HG03175 (cell line): ENCODE results near the gene ALPG.
A peak's percentile ranks its signal among the peaks of the same experiment; 100 is the strongest.
"Not testable (repeated sequence)": the region's sequence is repeated elsewhere in the genome, so short reads cannot be mapped to it uniquely, and the experiment has no call there.

Experiments used
- ATAC-seq: cut with Tn5 transposase; IDR thresholded peaks from one replicate; pipeline ENCODE4 v1.9.1; 2021; ENCODE audit warnings: mild to moderate bottlenecking, moderate library complexity; ENCODE audit not compliant: unreplicated experiment

The ALPG gene

DNA sequence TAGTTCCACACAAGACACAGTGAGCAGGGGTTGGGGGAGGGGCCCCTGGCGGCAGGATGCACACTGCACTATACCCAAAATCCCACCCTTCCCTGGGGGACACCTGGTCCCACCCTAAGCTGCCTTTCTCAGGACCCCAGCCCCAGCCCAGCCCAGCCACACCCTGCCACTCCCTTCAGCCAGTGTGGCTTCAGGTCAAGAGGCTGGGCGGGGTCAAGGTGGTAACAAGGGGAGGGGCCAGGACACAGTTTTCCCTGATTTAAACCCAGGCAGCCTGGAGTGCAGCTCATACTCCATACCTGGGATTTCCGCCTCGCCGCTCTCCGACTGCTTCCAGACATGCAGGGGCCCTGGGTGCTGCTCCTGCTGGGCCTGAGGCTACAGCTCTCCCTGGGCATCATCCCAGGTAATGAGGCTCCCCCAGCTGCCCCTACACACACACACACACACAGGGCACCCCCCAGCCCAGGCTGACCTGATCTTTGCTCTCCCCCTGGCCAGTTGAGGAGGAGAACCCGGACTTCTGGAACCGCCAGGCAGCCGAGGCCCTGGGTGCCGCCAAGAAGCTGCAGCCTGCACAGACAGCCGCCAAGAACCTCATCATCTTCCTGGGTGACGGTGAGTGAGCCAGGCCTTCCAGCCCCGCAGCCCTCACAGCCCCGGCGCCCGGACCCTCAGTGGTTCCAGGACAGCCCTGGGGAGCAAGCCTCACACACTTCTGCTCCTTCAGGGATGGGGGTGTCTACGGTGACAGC, at the start of gene ALPG:
TSS of gene ALPG (plus strand) at position 289 of the 755 bp plus-strand sequence. CDS start at position 340, 51 bp downstream.
- no peak for ATAC-seq

DNA sequence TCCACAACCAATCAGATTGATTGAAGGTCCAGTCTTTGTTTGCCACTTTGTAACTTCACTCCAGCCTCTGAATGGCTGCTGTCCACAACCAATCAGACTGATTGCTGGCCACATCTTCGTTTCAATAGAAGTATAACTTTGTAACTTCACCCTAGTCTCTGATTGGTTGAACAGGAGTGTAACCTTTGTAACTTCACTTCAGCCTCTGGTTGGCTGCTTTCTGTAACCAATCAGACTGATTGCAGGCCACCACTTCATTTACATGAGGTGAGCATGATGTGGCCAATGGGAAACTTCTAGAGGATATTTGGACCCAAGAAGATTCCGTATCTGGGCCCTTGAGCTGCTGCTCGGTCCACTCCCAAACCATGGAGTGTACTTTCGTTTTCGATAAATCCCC, 45.0 kb upstream of the ALPG start:
- ATAC-seq, result no peak

DNA sequence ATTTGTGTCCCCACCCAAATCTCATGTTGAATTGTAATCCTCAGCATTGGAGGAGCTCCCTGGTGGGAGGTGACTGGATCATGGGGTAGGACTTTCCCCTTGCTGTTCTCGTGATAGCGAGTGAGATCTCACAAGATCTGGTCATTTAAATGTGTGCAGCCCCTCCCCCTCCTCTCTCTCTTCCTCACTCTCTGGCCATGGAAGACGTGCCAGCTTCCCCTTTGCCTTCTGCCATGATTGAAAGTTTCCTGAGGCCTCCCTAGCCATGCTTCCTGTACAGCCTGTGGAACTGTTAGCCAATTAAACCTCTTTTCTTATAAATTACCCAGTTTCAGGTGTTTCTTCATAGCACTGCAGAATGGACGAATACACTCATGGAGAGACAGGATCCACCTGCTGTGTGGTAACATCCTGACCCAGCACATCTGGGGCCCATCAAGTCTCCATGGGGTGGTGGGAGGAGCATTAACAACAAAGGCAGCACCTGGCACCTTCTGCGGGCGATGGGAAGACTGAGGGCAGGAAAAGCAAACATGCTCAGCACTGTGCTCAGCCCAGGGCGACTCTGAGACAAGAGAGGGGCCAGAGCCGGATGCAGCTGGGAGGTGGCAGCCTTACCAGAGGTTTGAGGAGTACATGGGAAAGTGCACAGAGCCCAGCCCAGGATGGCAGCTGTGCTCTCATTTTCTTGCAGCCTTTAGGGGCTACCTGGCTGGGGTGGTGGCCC, 44.3 kb upstream of the ALPG start:
- no peak for ATAC-seq

DNA sequence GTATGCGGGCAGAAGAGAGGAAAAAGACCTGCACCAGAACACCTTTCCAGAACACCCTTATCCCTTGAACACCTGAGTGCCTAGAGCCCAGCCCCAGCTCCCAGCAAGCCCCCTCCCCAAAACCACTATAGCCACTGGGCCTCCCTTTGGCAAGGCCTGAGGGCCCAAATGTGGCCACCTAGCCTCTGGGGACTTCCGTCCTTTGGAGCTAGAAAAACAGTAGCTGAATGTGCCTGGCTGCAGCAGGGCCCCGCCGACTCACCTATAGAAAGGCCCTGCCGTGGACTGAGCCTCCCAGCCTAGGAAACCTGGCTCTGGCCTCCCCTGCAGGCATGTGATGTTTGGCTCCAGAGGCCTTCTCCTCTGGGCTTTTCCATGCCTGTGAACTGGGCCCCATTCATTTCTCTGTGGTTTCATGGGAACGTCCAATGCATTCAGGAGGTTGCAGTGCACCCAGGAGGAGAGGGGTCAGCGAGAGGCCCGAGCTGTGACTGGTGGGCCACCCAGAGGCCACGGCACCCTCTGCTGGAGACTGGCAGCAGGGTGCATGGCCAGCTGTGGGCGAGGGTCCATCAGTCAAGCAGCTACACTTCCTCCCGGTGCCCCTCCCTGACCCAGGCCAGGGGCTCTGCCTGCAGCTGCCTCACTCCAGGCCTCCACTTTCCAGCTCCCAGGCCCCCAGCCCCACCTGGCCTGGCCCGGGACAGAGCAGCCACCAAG, 43.4 kb upstream of the ALPG start:
- not testable (repeated sequence) for ATAC-seq

DNA sequence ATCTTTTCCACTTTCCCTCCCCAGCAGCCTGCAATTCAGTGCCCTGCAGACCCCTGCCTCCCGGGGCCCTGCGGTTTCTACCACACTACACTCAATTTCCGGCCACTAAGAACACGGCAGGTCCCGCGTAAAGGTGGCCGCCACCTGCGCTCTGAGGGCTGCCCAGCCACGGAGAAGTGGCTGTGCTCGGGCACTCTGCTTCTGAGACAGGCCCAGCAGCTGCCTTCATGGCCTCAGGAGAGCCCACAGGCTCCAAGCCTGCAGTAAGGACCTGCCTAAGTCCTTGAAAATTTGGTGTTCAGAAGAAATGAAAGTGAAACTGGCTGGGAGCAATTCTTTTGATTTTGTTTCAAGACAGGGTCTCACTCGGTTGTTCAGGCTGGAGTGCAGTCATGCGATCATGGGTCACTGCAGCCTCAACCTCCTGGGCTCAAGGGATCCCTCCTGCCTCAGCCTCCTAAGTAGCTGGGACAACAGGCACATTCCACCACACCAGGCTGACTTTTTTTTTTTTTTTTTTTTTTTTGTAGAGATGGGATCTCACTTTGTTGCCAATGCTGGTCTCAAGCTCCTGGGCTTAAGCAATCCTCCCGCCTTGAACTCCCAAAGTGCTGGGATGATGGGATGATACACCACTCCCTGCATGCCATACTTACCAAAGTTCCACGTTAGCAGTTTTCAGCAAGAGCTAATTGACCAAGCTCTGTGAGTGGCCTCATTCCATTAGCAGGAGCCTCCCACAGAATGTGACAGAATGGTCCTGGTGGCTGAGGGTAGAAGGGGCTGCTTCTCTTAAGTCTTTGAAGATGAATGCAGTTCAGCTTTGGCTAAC, 42.6 kb upstream of the ALPG start:
- no peak for ATAC-seq

DNA sequence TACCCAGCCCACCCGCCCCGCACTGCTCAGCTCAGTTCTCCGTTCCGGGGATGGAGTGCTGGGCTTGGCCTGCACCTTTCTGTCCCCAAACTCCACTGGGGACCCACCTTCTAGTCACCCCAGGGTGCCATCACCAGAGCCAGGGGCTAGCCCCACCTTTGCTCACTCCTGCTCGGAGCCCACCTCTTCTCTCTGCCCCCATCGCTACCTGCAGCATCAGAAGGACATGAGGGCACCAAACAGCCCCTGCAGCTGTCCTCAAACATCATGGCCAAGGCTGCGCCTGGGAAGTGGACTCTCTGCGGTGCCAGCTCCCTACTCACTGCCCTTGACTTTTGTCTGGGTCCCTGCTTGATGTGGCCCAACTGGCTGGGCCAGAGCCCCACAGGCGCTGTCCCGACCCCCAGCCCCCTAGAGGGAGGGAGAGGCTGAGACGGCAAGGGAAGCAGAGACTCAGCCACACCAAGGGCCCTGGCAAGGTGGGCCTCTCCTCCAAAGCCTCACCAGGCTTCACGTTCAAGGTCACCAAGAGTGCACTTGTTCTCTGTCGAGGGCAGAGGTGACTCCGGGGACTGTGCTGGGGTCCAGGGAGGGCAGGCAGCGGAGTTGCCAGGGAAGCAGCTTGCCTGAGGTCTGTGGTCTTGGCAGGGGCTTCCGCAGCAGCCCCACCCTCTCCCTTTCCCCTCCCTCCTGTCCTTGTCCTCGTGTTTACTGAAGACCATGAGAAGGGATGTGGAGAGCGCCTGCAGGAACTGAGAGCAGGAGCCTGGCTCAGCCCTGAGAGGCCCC, 41.6 kb upstream of the ALPG start:
- ATAC-seq, result not testable (repeated sequence)

DNA sequence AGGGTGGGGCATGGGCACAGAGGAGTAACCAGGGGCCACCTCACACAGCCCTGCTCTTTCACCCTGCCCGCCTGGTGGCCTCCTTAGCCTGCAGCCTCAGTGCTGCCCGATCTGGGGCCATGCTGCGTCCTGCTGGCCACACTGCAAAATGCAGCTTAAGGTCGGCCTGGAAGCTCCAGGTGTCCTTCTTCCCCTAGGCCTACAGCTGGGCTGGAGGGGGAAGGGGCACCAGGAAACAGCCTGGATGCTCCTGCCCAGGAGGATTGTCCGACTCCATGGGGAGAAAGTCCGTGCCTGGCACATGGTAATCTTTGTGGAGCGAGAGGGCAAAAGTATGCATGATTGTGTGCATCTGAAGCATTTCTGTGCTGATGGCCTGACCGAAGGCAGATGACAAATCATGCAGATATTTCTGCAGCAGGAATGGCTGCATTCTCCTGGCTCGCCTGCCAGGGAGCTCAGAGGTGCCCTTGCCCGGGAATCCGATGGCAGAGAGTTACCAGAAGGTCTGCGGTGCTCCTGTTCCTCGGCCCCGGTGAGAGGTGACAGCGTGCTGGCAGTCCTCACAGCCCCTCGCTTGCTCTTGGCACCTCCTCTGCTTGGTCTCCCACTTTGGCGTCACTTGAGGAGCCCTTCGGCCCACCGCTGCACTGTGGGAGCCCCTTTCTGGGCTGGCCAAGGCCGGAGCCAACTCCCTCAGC, 40.9 kb upstream of the ALPG start:
- peak; percentile 62 for ATAC-seq

DNA sequence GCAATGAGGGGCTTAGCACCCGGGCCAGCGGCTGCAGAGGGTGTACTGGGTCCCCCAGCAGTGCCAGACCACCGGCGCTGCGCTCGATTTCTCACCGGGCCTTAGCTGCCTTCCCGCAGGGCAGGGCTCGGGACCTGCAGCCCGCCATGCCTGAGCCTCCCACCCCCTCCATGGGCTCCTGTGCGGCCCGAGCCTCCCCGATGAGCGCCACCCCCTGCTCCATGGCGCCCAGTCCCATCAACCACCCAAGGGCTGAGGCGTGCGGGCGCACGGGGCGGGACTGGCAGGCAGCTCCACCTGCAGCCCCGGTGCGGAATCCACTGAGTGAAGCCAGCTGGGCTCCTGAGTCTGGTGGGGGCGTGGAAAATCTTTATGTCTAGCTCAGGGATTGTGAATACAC, 40.2 kb upstream of the ALPG start:
- ATAC-seq, result not testable (repeated sequence)

DNA sequence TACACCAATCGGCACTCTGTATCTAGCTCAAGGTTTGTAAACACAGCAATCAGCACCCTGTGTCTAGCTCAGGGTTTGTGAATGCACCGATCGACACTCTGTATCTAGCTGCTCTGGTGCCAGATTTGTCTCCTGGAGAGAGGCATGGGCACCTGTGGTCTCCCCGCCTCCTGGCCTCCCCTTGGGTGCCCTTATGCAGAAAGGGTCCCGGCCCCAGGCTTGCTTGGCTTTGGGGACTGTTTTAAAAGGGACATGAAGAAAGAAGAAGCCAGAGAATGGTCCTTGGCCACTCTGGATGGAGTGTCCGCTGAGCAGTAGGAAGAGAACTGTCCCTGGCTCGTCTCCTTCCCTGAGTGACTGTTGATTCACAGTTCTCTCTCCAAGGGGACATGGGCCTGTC, 39.6 kb upstream of the ALPG start:
- ATAC-seq, result no peak

DNA sequence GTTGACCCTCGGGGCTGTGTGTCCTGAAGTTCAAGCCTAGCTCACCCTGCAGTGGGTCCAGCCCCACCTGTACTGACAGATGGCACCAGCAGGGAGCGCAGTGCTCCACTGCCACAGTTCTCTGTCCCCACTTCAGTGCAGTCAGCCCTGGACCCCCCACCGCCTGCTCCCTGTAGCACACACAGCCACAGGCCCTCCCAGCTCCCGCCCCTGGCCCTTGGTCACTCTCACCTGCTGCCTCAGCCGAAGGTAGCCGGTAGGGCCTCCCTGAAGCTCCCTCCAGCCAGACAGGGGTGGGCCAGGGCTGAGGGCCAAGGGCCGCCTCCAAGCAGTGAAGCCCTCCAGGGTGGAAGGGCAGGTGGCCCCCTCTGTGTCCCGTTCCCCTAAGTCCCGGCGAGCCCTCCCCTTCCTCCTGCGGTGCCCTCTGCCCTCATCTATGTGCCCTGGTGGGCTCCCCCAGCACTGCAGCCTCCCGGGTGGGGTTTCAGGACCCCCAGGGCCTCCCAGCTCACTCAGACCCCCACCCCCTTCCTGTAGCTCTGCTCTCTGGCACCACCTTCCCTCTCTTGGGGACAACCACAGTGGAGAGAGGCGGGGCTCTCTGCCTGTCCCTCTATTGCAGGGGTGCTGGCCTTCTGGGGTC, 38.9 kb upstream of the ALPG start:
- ATAC-seq, result no peak

DNA sequence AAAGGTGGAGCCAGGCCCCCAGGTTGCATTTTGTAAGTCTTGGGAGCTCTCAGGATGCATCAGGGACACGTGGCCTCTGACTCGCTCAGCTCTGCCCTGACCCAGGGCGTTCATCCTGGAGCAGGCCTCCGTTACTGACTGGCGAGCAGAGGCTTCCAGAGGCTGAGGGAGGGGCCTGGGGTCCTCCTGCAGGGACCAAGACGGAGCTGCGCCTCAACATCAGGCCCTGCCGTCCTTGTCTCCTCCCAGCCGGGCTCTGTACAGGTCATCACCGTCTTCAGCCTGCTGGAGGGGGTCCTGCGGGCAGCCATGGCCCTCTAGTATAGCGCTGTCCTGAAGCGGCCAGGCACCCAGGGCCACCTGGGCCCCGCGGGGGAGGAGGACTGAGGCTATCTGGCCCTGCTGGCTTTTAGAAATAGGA, 38.3 kb upstream of the ALPG start:
- ATAC-seq, result no peak

DNA sequence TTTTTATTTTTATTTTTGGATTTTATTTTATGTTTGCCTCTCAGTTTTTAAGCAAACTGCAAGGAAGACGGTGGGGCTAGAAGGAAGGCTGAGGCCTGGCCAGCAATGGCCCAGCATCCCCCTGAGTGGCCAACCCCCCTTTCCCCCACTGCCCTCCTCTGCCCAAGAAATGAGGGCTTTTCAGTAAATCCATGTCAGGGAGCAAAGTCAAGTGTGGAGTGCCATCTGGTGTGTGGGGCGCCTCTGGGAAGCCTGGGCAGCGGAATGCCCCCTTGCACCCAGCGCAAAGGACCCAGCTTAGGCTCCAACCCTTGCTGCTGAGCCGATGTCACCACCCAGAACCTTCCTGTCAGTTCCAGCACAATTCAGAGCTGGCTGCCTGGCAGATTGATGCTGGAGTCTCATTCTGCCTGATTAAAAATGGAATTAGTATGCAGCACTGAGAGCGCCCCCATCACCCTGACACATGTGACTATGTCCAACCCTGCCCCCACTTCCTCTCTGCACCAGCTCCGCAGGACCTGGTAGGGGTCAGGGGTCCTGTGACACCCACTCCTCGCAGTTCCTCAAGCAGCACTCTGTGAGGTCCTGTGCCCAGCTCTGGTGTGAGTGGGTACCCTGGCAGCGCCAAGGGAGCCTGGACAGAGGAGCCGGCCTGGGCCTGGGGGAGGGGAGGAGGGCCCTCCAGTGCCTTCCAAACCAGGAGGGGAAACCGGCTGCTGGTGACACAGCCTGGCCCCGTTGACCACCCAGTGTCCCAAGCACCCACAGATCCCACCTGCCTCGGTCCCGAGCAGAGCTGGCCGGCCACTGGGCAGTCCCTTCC, 37.3 kb upstream of the ALPG start:
- no peak for ATAC-seq

DNA sequence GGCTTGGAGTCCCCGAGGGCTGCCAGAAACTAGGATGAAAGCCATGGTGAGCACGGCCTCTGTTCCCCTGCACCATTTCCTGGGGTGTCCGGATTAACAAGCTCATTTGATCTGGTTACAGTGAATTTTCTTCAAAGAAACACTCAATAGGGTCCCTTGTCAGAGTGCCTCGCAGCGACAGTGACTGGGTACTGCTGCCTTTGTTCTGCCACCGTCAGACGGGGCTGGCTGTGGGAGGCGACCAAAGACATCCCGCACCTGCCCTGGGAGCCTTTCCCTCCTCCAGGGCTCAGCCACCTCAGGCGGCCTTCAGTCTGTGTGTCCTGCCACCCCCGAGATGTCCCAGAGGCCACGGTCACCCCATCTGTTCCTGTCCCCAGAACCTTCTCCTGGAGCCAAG, 36.6 kb upstream of the ALPG start:
- ATAC-seq, result not testable (repeated sequence)

DNA sequence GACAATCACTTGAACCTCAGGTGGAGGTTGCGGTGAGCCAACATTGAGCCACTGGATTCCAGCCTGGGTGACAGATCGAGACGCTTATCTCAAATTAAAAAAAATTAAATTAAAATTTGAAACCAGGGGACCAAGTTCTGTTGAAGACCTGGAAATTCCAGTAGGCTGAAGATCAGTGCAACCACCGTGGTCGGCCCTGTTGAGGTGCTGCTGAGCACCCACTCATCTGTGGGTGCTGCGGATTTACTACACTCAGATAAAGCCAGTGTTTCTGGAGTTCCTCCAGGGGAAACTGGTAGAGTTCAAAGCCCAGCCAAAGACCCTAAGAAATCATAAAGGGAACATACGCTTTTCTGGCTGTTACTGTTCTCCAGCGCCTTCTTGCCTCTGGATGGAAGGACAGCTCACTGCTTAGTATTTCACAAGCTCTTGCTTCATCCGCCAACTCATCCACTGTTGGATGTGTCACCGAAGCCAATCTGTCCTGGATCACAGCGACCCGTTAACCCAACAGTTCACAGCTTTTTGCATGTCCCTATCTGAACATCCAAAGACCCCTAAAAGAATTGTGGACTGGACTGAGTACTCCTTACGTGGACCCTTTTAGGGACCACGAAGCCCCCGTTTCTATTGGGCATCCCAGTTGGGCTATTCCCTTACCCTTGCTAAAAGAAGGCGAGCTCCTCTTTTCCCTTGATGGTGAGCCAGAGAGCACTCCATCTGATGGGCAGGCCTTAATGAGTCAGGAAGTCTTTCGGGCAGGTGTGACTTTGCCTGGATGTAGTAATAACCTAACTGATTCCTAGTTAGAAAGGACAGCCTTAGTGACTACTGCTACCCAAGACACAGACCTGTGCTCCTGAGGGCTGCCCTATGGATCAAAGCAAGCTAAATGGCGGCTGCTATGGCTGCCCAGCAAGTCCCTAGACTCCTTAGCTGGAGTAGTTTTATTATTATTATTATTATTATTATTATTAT, 34.1 kb upstream of the ALPG start:
- no peak for ATAC-seq

DNA sequence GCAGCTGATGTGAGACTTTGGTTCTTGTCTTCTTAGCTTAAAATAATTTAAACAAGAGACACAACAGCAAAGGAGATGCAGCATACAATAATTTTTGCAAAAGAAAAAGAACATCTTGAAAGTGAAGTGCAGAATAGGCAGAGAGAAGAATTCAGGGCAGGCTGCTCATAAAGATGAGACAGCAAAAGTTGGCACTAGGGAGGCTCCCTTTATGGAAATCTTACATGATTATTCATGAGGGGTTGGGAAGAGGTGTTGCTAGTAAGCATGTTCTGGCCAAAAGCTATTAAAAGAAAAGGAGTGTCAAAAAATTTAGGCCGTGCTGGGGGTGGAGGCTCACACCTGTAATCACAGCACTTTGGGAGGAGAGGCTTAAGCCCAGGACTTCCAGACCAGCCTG, 32.3 kb upstream of the ALPG start:
- no peak for ATAC-seq

DNA sequence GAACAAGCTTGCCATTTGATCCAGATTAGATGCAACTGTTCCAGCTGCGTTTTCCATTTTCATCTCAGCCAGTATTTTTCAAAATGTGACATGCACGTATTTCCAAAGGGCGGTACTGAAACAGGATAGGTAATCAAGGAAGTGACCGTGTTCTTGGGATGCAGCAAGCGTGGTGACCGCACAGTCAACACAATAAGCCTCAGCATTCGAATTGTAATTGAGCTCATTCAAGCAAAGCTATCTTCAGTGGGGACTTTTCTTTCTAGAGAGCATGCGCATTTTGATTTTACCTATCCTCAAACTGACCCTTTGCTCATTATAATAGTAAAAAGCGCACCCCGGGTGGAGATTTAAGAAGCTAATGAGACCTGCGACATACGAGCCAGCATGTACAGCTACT, 31.5 kb upstream of the ALPG start:
- no peak for ATAC-seq

DNA sequence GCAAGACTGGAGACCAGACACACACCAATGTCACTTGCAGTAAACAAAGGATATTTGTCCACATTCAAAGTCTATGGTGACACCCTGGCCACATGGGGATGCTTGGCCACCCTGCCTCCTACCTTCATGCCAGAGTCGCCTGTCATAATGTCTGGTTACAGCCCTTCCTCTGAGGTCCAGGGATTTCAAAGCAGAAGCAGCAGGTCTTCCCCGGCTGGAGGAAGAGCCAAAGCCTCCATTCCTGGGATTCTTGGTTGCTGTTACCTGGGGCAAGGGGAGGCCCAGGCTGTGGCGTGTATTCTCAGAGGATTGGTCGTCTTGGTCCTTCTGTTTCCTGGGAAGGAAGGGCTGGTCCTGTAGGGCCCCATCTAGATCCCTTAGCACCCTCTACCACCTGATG, 30.4 kb upstream of the ALPG start:
- ATAC-seq, result no peak
